K562 (cell line): ENCODE results near the gene ANO6.

ENCODE experiments used
- CREB1 ChIP-seq, 2 experiments: sonication (generic) in 1 of 2; formaldehyde crosslinking in 1 of 2; IDR thresholded peaks; 2 replicates each; pipeline versions ENCODE4 v1.6.1 to v1.8.0; 2012 to 2022; ENCODE audit warnings: inconsistent platforms in 1 of 2, mild to moderate bottlenecking in 1 of 2, missing genetic modification reagents in 1 of 2, moderate library complexity in 1 of 2
- CXXC5 ChIP-seq: fragments of 250-450 bp; sonication (Bioruptor Pico); IDR thresholded peaks from 2 replicates; pipeline ENCODE4 v1.8.0; 2022; ENCODE audit warnings: inconsistent platforms, mild to moderate bottlenecking, moderate library complexity
- NELFE ChIP-seq: IDR thresholded peaks from 2 replicates; pipeline ENCODE4 v1.6.1; 2011; ENCODE audit warnings: mild to moderate bottlenecking; ENCODE audit not compliant: insufficient read depth, insufficient read length
- SIX5 ChIP-seq, 2 experiments: IDR thresholded peaks; 2 replicates each; pipeline ENCODE4 v1.6.1; 2011; ENCODE audit warnings: low read length in 2 of 2, borderline replicate concordance in 1 of 2, low read depth in 1 of 2, mild to moderate bottlenecking in 1 of 2, moderate library complexity in 1 of 2; ENCODE audit not compliant: insufficient read depth in 1 of 2
- SRF ChIP-seq, 2 experiments: fragments of 250-450, 450-650 bp in 1 of 2; sonication (Bioruptor Pico) in 1 of 2; sonication (generic) in 1 of 2; formaldehyde crosslinking; IDR thresholded peaks; 2 replicates each; pipeline versions ENCODE4 v1.5.0 to v1.5.1; 2020 to 2022; ENCODE audit warnings: mild to moderate bottlenecking in 1 of 2, missing genetic modification reagents in 1 of 2
- TAF1 ChIP-seq: IDR thresholded peaks from 2 replicates; pipeline ENCODE4 v1.6.1; 2011; ENCODE audit warnings: mild to moderate bottlenecking, low read length, moderate library complexity; ENCODE audit not compliant: insufficient read depth, control insufficient read depth, severe bottlenecking; ENCODE audit errors: extremely low read depth
- ZBTB17 ChIP-seq: fragments of 450-650 bp; formaldehyde crosslinking; IDR thresholded peaks from 2 replicates; pipeline ENCODE4 v1.4.0; 2020; ENCODE audit warnings: mild to moderate bottlenecking
- ZNF133 ChIP-seq: fragments of 250-450 bp; sonication (Bioruptor Pico); IDR thresholded peaks from 2 replicates; pipeline ENCODE4 v1.4.0; 2020; ENCODE audit warnings: mild to moderate bottlenecking
- ZNF197 ChIP-seq: fragments of 200-800 bp; sonication (Bioruptor generic); IDR thresholded peaks from 2 replicates; pipeline ENCODE4 v1.6.1; 2016; ENCODE audit warnings: low read depth, missing genetic modification characterization, missing compliant biosample characterization
- TF ChIP-seq, protein P1 (sequence below), 3 experiments: IDR thresholded peaks in 2 of 3; conservative IDR thresholded peaks in 1 of 3; 2 replicates each; pipeline ENCODE4 v1.5.1; 2011 to 2012; ENCODE audit warnings: low read length in 3 of 3, mild to moderate bottlenecking in 3 of 3, control low read depth in 2 of 3, improper control_type of control experiment in 1 of 3, inconsistent platforms in 1 of 3, low read depth in 1 of 3, mixed read lengths in 1 of 3, moderate library complexity in 1 of 3; ENCODE audit not compliant: insufficient read depth in 2 of 3
- TF ChIP-seq, protein P2 (sequence below): sonication (generic); formaldehyde crosslinking; IDR thresholded peaks from 2 replicates; pipeline ENCODE4 v1.8.0; 2022; ENCODE audit warnings: mild to moderate bottlenecking, missing genetic modification reagents

DNA sequence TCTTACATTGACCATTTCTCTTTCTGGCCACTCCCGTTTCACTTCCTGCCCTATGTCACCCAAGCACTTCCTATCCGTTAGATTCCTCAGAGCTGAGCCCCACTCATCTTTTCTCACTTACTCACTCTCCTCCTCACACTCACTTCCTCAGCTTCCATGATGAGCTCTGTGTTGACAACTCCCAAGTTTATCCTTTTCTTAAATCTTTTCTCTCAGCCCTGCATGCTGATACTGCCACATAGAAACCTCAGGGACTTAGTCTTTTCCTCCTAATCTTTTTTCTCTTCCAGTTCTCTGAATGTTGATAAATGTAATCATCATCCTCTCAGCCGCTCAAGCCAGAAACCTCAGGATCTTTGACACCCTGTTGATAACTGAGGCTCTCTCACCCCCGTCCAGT lies 99.6 kb downstream of the ANO6 start:
- TF ChIP-seq NELFE, result no peak
- no peak for TF ChIP-seq SRF (CRISPR knock-in tag; IDR thresholded peaks at IDR 0.05)
- no peak for TF ChIP-seq ZBTB17 (CRISPR knock-in tag)
- TF ChIP-seq, protein P1, sequence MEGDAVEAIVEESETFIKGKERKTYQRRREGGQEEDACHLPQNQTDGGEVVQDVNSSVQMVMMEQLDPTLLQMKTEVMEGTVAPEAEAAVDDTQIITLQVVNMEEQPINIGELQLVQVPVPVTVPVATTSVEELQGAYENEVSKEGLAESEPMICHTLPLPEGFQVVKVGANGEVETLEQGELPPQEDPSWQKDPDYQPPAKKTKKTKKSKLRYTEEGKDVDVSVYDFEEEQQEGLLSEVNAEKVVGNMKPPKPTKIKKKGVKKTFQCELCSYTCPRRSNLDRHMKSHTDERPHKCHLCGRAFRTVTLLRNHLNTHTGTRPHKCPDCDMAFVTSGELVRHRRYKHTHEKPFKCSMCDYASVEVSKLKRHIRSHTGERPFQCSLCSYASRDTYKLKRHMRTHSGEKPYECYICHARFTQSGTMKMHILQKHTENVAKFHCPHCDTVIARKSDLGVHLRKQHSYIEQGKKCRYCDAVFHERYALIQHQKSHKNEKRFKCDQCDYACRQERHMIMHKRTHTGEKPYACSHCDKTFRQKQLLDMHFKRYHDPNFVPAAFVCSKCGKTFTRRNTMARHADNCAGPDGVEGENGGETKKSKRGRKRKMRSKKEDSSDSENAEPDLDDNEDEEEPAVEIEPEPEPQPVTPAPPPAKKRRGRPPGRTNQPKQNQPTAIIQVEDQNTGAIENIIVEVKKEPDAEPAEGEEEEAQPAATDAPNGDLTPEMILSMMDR (IDR thresholded peaks at IDR 0.05 in 2 of 3, conservative IDR thresholded peaks at IDR 0.05 in 1 of 3; ENCODE audit: insufficient read depth in 2 of 3, low read depth in 1 of 3, low read length in 3 of 3), result no peak
- no peak for TF ChIP-seq SIX5 (IDR thresholded peaks at IDR 0.05; ENCODE audit: borderline replicate concordance in 1 of 2, insufficient read depth in 1 of 2, low read depth in 1 of 2, low read length in 2 of 2)
- no peak for TF ChIP-seq TAF1
- TF ChIP-seq, protein P2, sequence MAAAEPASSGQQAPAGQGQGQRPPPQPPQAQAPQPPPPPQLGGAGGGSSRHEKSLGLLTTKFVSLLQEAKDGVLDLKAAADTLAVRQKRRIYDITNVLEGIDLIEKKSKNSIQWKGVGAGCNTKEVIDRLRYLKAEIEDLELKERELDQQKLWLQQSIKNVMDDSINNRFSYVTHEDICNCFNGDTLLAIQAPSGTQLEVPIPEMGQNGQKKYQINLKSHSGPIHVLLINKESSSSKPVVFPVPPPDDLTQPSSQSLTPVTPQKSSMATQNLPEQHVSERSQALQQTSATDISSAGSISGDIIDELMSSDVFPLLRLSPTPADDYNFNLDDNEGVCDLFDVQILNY (CRISPR knock-in tag), result no peak
- no peak for TF ChIP-seq ZNF197 (CRISPR knock-in tag)
- TF ChIP-seq ZNF133, result no peak
- TF ChIP-seq CXXC5 (CRISPR knock-in tag), result no peak
- TF ChIP-seq CREB1 (IDR thresholded peaks at IDR 0.05), result no peak
- TF ChIP-seq CREB1 (CRISPR knock-in tag; IDR thresholded peaks at IDR 0.05), result no peak
